NCI-H146 (cell line): Measurements from ENCODE around the gene DISP3.

Experiments
- DNase-seq: peaks from one replicate; lab custom pipeline; 2025; lab: John Stamatoyannopoulos, UW

Gene DISP3

GRCh38 chr1:11486231-11487009 is 7.5 kb downstream of the DISP3 start:
- DNase-seq: no peak

- no peak for DNase-seq
Observed at GRCh38 chr1:11487196-11487751, 8.3 kb downstream of the DISP3 start.

GRCh38 chr1:11488201-11488770 is 9.3 kb downstream of the DISP3 start:
- DNase-seq: no peak

GRCh38 chr1:11488966-11489625 is 10.1 kb downstream of the DISP3 start:
- no peak for DNase-seq

- peak; percentile 2 for DNase-seq
Observed at GRCh38 chr1:11492235-11492634, 13.3 kb downstream of the DISP3 start.

- no peak for DNase-seq
Observed at GRCh38 chr1:11493972-11494655, 15.2 kb downstream of the DISP3 start.

- DNase-seq: no peak
Observed at GRCh38 chr1:11494771-11495170, 15.8 kb downstream of the DISP3 start.

- no peak for DNase-seq
Observed at GRCh38 chr1:11495579-11495978, 16.6 kb downstream of the DISP3 start.

GRCh38 chr1:11496551-11497080 is 17.7 kb downstream of the DISP3 start:
- DNase-seq: no peak

GRCh38 chr1:11498956-11499594 is 20.1 kb downstream of the DISP3 start:
- DNase-seq: no peak

- DNase-seq: peak; percentile 38
Observed at GRCh38 chr1:11499601-11500331, 20.8 kb downstream of the DISP3 start.

GRCh38 chr1:11500881-11501280 is 21.9 kb downstream of the DISP3 start:
- DNase-seq: no peak

- no peak for DNase-seq
Observed at GRCh38 chr1:11501491-11501897, 22.5 kb downstream of the DISP3 start.

GRCh38 chr1:11501906-11502485 is 23.0 kb downstream of the DISP3 start:
- no peak for DNase-seq

- no peak for DNase-seq
Observed at GRCh38 chr1:11502516-11502915, 23.6 kb downstream of the DISP3 start.

- DNase-seq: no peak
Observed at GRCh38 chr1:11504599-11504998, 25.6 kb downstream of the DISP3 start.

GRCh38 chr1:11505591-11506538 is 26.9 kb downstream of the DISP3 start:
- no peak for DNase-seq

GRCh38 chr1:11507309-11507708 is 28.4 kb downstream of the DISP3 start:
- DNase-seq: no peak

GRCh38 chr1:11513681-11514080 is 34.7 kb downstream of the DISP3 start:
- DNase-seq: no peak
